HG03460 (cell line): ENCODE results near the gene SMIM7.

ENCODE experiments used
- ATAC-seq: cut with Tn5 transposase; IDR thresholded peaks from one replicate; pipeline ENCODE4 v1.9.1; 2021; ENCODE audit not compliant: unreplicated experiment

The SMIM7 gene

DNA sequence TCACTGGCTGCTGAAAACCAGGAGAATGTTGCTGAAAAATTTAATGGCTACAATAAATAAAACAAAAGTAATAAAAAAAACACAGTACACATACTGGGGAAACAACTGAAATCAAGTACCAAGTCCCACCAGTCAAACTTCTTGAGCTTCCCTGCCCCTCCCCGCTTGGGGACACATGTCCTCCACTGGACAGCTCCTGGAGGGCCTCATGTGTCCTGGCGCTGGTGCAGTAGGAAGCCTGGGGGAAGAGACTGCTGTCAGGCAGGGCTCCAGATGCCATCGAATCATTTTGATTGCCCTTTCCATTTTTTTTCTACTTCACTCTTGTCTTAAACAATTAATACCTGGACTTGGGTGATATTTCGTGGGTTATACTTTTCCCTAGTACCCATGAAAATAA, 61.1 kb downstream of the SMIM7 start:
- ATAC-seq: no peak

DNA sequence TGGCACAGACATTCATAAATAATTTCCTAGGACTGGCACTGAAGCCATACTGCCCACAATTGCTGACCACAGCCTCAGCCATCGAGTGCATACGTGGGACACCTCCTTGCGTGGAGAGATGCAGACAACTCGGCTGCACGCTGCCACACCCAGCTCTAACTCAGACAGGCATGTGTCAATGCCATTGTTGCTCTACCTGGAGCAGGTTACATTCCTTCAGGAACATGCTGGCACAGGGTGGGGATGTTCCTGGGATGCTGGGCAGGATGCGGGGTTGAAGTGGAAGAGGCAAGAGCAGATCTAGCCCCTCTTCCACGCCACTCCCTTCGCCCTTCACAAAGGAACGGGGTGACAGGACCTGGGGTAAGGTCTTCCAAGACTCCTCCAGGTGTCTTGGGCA, 63.5 kb downstream of the SMIM7 start:
- no peak for ATAC-seq
